Astrocyte (in vitro differentiated cells and primary cell): ENCODE measurements around the gene EIF3J. TPM values are rescaled to one million over a fixed set of nuclear protein-coding genes. Genes with fewer than 3 reads are reported as not detected.

Experiments used
- DNase-seq: peaks from one replicate; pipeline ENCODE4 v3.0.0-alpha.2; 2010; ENCODE audit warnings: low read depth
- FAIRE-seq: peaks from 2 replicates; lab custom pipeline; 2011; peaks lifted over from hg19 to GRCh38; lab: Jason Lieb, UNC
- H2AFZ ChIP-seq: 2 replicates; pipeline ENCODE4 v1.6.0; 2012; ENCODE audit warnings: low read depth, low read length, inconsistent platforms
- H3K27ac ChIP-seq: 2 replicates; pipeline ENCODE4 v1.5.1; 2011; ENCODE audit warnings: low read depth, low read length, inconsistent platforms
- H3K27me3 ChIP-seq: 2 replicates; pipeline ENCODE4 v1.6.0; 2011; ENCODE audit warnings: low read length, inconsistent platforms; ENCODE audit not compliant: insufficient read depth
- H3K36me3 ChIP-seq: 2 replicates; pipeline ENCODE4 v1.5.1; 2011; ENCODE audit warnings: low read length, inconsistent platforms; ENCODE audit not compliant: insufficient read depth
- H3K4me1 ChIP-seq: 2 replicates; pipeline ENCODE4 v1.5.1; 2011; ENCODE audit warnings: low read length, inconsistent platforms; ENCODE audit not compliant: insufficient read depth
- H3K4me2 ChIP-seq: 2 replicates; pipeline ENCODE4 v1.6.0; 2012; ENCODE audit warnings: low read length, inconsistent platforms
- H3K4me3 ChIP-seq: 2 replicates; pipeline ENCODE4 v1.5.1; 2011; ENCODE audit warnings: low read depth, mild to moderate bottlenecking, low read length, inconsistent platforms; ENCODE audit not compliant: insufficient read depth
- H3K79me2 ChIP-seq: 2 replicates; pipeline ENCODE4 v1.6.0; 2012; ENCODE audit warnings: mild to moderate bottlenecking, low read length, inconsistent platforms; ENCODE audit not compliant: insufficient read depth
- H3K9ac ChIP-seq: 2 replicates; pipeline ENCODE4 v1.6.0; 2012; ENCODE audit warnings: mild to moderate bottlenecking, low read length, inconsistent platforms
- H3K9me3 ChIP-seq: 2 replicates; pipeline ENCODE4 v1.5.1; 2012; ENCODE audit warnings: low read depth, mild to moderate bottlenecking, low read length, inconsistent platforms; ENCODE audit not compliant: insufficient read depth
- H4K20me1 ChIP-seq: 2 replicates; pipeline ENCODE4 v1.6.0; 2012; ENCODE audit warnings: low read length, inconsistent platforms; ENCODE audit not compliant: insufficient read depth
- H3K27ac Mint-ChIP-seq: one replicate; pipeline ENCODE4 v1.8.0; 2021; ENCODE audit warnings: mild to moderate bottlenecking, mixed read lengths; ENCODE audit not compliant: unreplicated experiment
- H3K27me3 Mint-ChIP-seq: one replicate; pipeline ENCODE4 v1.8.0; 2021; ENCODE audit warnings: low read depth, mixed read lengths; ENCODE audit not compliant: unreplicated experiment
- H3K36me3 Mint-ChIP-seq: one replicate; pipeline ENCODE4 v1.8.0; 2021; ENCODE audit warnings: low read depth, mixed read lengths; ENCODE audit not compliant: unreplicated experiment
- H3K4me1 Mint-ChIP-seq: one replicate; pipeline ENCODE4 v1.8.0; 2021; ENCODE audit warnings: low read depth, mixed read lengths; ENCODE audit not compliant: unreplicated experiment
- H3K4me3 Mint-ChIP-seq: one replicate; pipeline ENCODE4 v1.8.0; 2021; ENCODE audit warnings: mild to moderate bottlenecking, moderate library complexity, mixed read lengths; ENCODE audit not compliant: unreplicated experiment
- H3K9me3 Mint-ChIP-seq: one replicate; pipeline ENCODE4 v1.8.0; 2021; ENCODE audit warnings: mild to moderate bottlenecking, mixed read lengths; ENCODE audit not compliant: unreplicated experiment
- EZH2 ChIP-seq: IDR thresholded peaks from 2 replicates; pipeline ENCODE4 v1.6.1; 2012; ENCODE audit warnings: mild to moderate bottlenecking, low read length, inconsistent platforms; ENCODE audit not compliant: insufficient read depth
- total RNA-seq: library from RNA; stranded (reverse); gene quantifications from 2 replicates; pipeline ENCODE4 v1.2.1, GENCODE V29; 2021
- TF ChIP-seq, protein P1 (sequence below): IDR thresholded peaks from 2 replicates; pipeline ENCODE4 v1.5.1; 2011; ENCODE audit warnings: low read depth, mild to moderate bottlenecking, inconsistent platforms, low read length, moderate library complexity; ENCODE audit not compliant: insufficient read depth

EIF3J gene
- total RNA-seq, 1 donor from 2014 or later: 133 TPM

DNA sequence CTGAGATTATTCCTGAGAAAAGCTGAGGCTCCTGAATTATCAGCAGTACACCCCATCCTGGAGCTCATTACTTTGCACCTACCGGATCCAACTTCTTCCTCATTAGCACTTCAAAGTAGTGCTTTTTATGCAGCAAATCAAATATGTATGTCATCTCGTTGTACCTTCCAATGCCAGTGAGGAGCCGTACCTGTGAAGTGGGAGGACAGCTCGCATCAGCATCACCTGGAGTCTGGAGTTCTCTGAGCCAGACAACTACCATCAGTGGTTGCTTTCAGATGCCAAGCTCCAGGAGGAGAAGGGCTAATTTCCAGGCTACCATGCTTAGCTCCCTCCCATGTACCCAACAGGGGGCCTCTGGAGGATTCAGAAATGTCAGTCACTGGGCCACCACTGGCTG lies 32.4 kb downstream of the EIF3J start:
- Mint-ChIP-seq H3K27ac (no peak overlapping the region), H3K4me1 (peaks cover 7% of the 10 kb centered on the region), H3K27me3 (no peaks in the 10 kb centered on the region), H3K36me3 (peaks cover 25% of the 10 kb centered on the region), H3K4me3 (no peak overlapping the region), H3K9me3 (peaks cover 8% of the 10 kb centered on the region)
- Histone ChIP-seq H3K4me1 (no peaks in the 10 kb centered on the region), H4K20me1 (no peaks in the 10 kb centered on the region), H3K9ac (no peak overlapping the region), H3K27ac (no peak overlapping the region), H3K4me2 (no peak overlapping the region), H3K27me3 (no peaks in the 10 kb centered on the region), H3K9me3 (peaks cover 7% of the 10 kb centered on the region), H3K4me3 (no peak overlapping the region), H3K36me3 (peaks cover 30% of the 10 kb centered on the region), H3K79me2 (no peaks in the 10 kb centered on the region), H2AFZ (no peak overlapping the region)
- TF ChIP-seq EZH2: no peak
- TF ChIP-seq, protein P1, sequence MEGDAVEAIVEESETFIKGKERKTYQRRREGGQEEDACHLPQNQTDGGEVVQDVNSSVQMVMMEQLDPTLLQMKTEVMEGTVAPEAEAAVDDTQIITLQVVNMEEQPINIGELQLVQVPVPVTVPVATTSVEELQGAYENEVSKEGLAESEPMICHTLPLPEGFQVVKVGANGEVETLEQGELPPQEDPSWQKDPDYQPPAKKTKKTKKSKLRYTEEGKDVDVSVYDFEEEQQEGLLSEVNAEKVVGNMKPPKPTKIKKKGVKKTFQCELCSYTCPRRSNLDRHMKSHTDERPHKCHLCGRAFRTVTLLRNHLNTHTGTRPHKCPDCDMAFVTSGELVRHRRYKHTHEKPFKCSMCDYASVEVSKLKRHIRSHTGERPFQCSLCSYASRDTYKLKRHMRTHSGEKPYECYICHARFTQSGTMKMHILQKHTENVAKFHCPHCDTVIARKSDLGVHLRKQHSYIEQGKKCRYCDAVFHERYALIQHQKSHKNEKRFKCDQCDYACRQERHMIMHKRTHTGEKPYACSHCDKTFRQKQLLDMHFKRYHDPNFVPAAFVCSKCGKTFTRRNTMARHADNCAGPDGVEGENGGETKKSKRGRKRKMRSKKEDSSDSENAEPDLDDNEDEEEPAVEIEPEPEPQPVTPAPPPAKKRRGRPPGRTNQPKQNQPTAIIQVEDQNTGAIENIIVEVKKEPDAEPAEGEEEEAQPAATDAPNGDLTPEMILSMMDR: no peak
- DNase-seq (no peak), FAIRE-seq (no peak)

DNA sequence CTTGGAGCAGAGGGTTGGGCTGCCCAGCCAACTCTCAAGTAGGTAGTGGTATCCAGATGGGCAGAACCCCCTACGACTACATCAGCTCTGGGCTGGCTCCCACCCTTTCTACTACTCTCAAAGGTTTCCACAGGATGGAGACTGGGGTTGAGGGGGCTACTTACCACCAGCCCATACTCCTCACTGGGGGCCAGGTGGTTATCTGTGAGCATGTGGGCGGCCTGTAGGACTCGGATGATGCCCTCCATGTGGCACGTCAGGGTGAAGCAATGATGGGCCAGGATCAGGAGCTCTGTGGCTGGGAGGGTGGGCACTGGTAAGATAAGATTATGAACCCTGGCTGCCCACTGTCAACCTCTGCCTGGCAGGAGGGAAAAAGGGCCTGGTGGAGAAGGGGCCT lies 33.4 kb downstream of the EIF3J start:
- peak overlapping the region; percentile 53 for H3K27ac Mint-ChIP-seq
- no peak for FAIRE-seq
- H3K4me3 ChIP-seq: no peak overlapping the region

DNA sequence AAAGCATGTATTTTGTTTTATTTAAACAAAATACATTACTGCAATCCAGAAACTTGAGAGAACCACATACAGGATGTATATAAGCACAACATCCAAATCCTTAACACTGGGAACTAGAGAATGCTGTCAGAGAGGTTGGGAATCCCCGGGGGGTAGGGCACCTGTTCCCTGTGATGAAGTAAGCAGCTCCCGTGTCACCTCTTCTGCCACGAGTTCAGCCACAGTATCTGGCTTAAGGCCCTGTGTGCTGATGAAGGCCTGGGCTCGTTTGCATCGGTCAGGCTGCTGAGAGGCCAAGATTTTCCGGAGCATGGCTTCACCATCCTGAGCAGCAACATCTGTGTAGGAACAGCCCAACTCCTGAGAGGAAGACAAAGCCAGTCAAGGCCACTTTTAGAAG lies 36.4 kb downstream of the EIF3J start:
- Mint-ChIP-seq H3K36me3 (peaks cover 6% of the 10 kb centered on the region), H3K27ac (no peak overlapping the region), H3K4me3 (no peak overlapping the region), H3K27me3 (no peaks in the 10 kb centered on the region), H3K9me3 (no peaks in the 10 kb centered on the region), H3K4me1 (no peaks in the 10 kb centered on the region)
- Histone ChIP-seq H3K4me1 (no peaks in the 10 kb centered on the region), H3K4me3 (no peak overlapping the region), H3K9me3 (no peaks in the 10 kb centered on the region), H3K79me2 (no peaks in the 10 kb centered on the region), H3K27ac (no peak overlapping the region), H4K20me1 (no peaks in the 10 kb centered on the region), H3K36me3 (peaks cover 9% of the 10 kb centered on the region), H3K9ac (no peak overlapping the region), H3K4me2 (no peak overlapping the region), H2AFZ (no peak overlapping the region), H3K27me3 (no peaks in the 10 kb centered on the region)
- TF ChIP-seq, protein P1: no peak
- no peak for TF ChIP-seq EZH2
- DNase-seq (no peak), FAIRE-seq (no peak)

More for the DNA sequence above, 33.4 kb downstream of the EIF3J start:
- H3K27me3 ChIP-seq: no peaks in the 10 kb centered on the region
- no peak overlapping the region for H2AFZ ChIP-seq
- H4K20me1 ChIP-seq: no peaks in the 10 kb centered on the region
- Mint-ChIP-seq H3K36me3 (peaks cover 18% of the 10 kb centered on the region), H3K4me1 (peaks cover 7% of the 10 kb centered on the region), H3K4me3 (no peak overlapping the region), H3K9me3 (no peaks in the 10 kb centered on the region), H3K27me3 (no peaks in the 10 kb centered on the region)
- H3K27ac ChIP-seq: no peak overlapping the region
- no peak for DNase-seq
- H3K9me3 ChIP-seq: peaks cover under 1% of the 10 kb centered on the region
- no peaks in the 10 kb centered on the region for H3K4me1 ChIP-seq
- H3K79me2 ChIP-seq: no peaks in the 10 kb centered on the region
- peaks cover 22% of the 10 kb centered on the region for H3K36me3 ChIP-seq
- TF ChIP-seq EZH2: no peak
- TF ChIP-seq, protein P1: no peak
- H3K9ac ChIP-seq: no peak overlapping the region
- H3K4me2 ChIP-seq: no peak overlapping the region
